HG02623 (cell line): ENCODE measurements around the gene TOR1B.

Experiments
- ATAC-seq: cut with Tn5 transposase; IDR thresholded peaks from one replicate; pipeline ENCODE4 v1.9.1; 2021; ENCODE audit warnings: moderate library complexity; ENCODE audit not compliant: unreplicated experiment

TOR1B gene

GRCh38 chr9:129840034-129840433 lies 37.0 kb downstream of the TOR1B start:
- no peak for ATAC-seq

GRCh38 chr9:129841071-129841470 lies 38.1 kb downstream of the TOR1B start:
- no peak for ATAC-seq

- no peak for ATAC-seq
Measured at GRCh38 chr9:129845373-129845772, 42.4 kb downstream of the TOR1B start.

- ATAC-seq, result no peak
Measured at GRCh38 chr9:129848712-129849441, 45.9 kb downstream of the TOR1B start.

- ATAC-seq, result no peak
Measured at GRCh38 chr9:129849901-129850300, 46.9 kb downstream of the TOR1B start.

GRCh38 chr9:129850821-129851550 lies 48.0 kb downstream of the TOR1B start:
- no peak for ATAC-seq

- no peak for ATAC-seq
Measured at GRCh38 chr9:129851821-129852220, 48.8 kb downstream of the TOR1B start.

GRCh38 chr9:129852579-129852978 lies 49.6 kb downstream of the TOR1B start:
- ATAC-seq, result no peak

- ATAC-seq, result no peak
Measured at GRCh38 chr9:129853614-129854013, 50.6 kb downstream of the TOR1B start.

GRCh38 chr9:129854588-129855110 lies 51.7 kb downstream of the TOR1B start:
- ATAC-seq, result no peak

- no peak for ATAC-seq
Measured at GRCh38 chr9:129857207-129857606, 54.2 kb downstream of the TOR1B start.

GRCh38 chr9:129858167-129858962 lies 55.4 kb downstream of the TOR1B start:
- no peak for ATAC-seq
